Activated naive CD4-positive, alpha-beta T cell treated with anti-CD3 and anti-CD28 coated beads, Interleukin-2, amount 50 U/mL, for 24 hours (primary cell): ENCODE results near the gene KRT73.

Experiments used
- H3K27ac Mint-ChIP-seq: one replicate; pipeline ENCODE4 v1.8.0; 2021; ENCODE audit warnings: mild to moderate bottlenecking, mixed read lengths
- H3K27me3 Mint-ChIP-seq: one replicate; pipeline ENCODE4 v1.8.0; 2021; ENCODE audit warnings: mixed read lengths
- H3K36me3 Mint-ChIP-seq: one replicate; pipeline ENCODE4 v1.8.0; 2021; ENCODE audit warnings: mixed read lengths
- H3K4me1 Mint-ChIP-seq: one replicate; pipeline ENCODE4 v1.8.0; 2021; ENCODE audit warnings: mixed read lengths
- H3K4me3 Mint-ChIP-seq: one replicate; pipeline ENCODE4 v1.8.0; 2021; ENCODE audit warnings: mild to moderate bottlenecking, mixed read lengths
- H3K9me3 Mint-ChIP-seq: one replicate; pipeline ENCODE4 v1.8.0; 2021; ENCODE audit warnings: mixed read lengths

Gene KRT73

DNA sequence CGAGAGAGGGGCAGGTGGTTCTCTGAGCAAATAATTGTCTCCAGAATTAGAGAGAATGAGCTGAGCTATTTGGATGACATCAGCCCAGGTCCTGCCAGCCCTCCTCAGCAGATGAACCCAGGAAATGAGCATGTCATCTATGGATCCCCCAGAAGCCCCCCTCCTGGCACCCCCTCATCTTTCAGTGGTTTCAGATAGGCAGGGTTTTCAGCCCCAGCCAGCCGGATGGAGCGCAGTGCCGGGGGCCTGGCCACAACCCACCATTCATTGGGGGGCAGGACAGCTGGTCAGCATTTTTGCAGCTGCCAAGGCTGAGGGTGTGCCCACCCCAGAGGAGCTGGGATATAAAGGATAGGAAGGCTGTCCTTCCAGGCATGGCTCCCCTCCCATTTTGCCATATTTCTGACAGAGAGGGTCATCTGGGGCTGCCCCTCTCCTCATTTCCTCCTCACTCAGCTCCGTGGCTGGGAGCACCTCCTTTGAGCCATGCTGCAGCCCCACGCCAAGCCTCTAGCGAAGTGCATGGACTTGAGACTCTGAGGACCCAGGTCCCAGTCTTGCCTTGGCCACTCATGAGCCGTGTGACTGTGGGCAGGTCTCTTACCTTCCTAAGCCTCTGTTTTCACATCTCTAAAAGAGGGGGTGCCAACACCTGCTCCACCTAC, 59.4 kb downstream of the KRT73 start:
- H3K27me3 Mint-ChIP-seq: peaks cover 2% of the 10 kb centered on the region
- H3K36me3 Mint-ChIP-seq: no peaks in the 10 kb centered on the region
- no peaks in the 10 kb centered on the region for H3K9me3 Mint-ChIP-seq
- no peak overlapping the region for H3K4me3 Mint-ChIP-seq
- peaks cover 7% of the 10 kb centered on the region for H3K4me1 Mint-ChIP-seq
- H3K27ac Mint-ChIP-seq: no peak overlapping the region
